Measurements from ENCODE around the gene NDUFAF5.

Gene NDUFAF5

DNA sequence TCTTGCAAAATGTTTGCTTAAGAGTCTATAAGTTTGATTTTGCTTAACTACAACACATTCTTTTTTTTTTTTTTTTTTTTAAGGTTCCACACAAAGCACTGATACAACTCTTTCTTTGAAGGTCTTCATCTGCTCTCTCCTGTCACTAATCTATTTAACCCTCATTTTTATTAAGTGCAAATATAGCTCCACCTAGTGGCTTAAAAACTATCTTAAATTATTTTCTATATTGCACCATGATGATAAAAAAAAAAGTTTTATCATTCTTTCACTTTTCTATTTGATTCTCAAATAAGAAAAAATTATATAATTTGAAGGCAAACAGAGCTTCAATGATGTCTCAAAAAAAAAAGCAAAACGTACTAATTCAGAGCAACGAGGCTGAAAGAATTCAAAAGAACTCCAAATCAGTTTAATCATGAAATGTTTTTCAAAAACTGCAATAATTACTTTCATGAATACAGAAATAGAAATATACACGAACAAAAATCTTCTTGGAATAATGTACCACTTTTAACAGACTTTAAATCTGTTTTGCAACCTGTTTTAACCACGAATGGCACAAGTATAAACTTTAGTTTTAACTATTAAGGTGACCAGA is 12.9 kb upstream of the NDUFAF5 start:
- DNase-seq (ENCODE audit: low read depth), result peak; percentile 31
- H3K4me3 ChIP-seq (ENCODE audit: low read depth, low read length), result no peak overlapping the region
- TF ChIP-seq, protein P1, sequence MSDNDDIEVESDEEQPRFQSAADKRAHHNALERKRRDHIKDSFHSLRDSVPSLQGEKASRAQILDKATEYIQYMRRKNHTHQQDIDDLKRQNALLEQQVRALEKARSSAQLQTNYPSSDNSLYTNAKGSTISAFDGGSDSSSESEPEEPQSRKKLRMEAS (IDR thresholded peaks at IDR 0.05; ENCODE audit: low read depth, low read length), result no peak
- no peak for TF ChIP-seq MYC (IDR thresholded peaks at IDR 0.05; ENCODE audit: low read depth, low read length)
- no peak for TF ChIP-seq CTCF (IDR thresholded peaks at IDR 0.05; ENCODE audit: low read depth, low read length)
- TF ChIP-seq POLR2A (IDR thresholded peaks at IDR 0.05; ENCODE audit: extremely low read depth, insufficient read length), result no peak

- DNase-seq (ENCODE audit: low read depth), result no peak
- H3K4me3 ChIP-seq (ENCODE audit: low read depth, low read length), result no peak overlapping the region
- TF ChIP-seq POLR2A (IDR thresholded peaks at IDR 0.05; ENCODE audit: extremely low read depth, insufficient read length) (no peak), MYC (IDR thresholded peaks at IDR 0.05; ENCODE audit: low read depth, low read length) (no peak), CTCF (IDR thresholded peaks at IDR 0.05; ENCODE audit: low read depth, low read length) (no peak)
- TF ChIP-seq, protein P1 (IDR thresholded peaks at IDR 0.05; ENCODE audit: low read depth, low read length), result no peak
Measured at GRCh38 chr20:13772529-13772928, 12.3 kb upstream of the NDUFAF5 start.

GRCh38 chr20:13775867-13776266 is 9.0 kb upstream of the NDUFAF5 start:
- TF ChIP-seq MYC (IDR thresholded peaks at IDR 0.05; ENCODE audit: low read depth, low read length) (no peak), POLR2A (IDR thresholded peaks at IDR 0.05; ENCODE audit: extremely low read depth, insufficient read length) (no peak), CTCF (IDR thresholded peaks at IDR 0.05; ENCODE audit: low read depth, low read length) (no peak)
- TF ChIP-seq, protein P1 (IDR thresholded peaks at IDR 0.05; ENCODE audit: low read depth, low read length), result no peak
- H3K4me3 ChIP-seq (ENCODE audit: low read depth, low read length), result no peak overlapping the region
- DNase-seq (ENCODE audit: low read depth), result no peak

- no peak overlapping the region for H3K4me3 ChIP-seq (ENCODE audit: low read depth, low read length)
- no peak for DNase-seq (ENCODE audit: low read depth)
- no peak for TF ChIP-seq CTCF (IDR thresholded peaks at IDR 0.05; ENCODE audit: low read depth, low read length)
Measured at GRCh38 chr20:13777171-13777601, 7.6 kb upstream of the NDUFAF5 start.

DNA sequence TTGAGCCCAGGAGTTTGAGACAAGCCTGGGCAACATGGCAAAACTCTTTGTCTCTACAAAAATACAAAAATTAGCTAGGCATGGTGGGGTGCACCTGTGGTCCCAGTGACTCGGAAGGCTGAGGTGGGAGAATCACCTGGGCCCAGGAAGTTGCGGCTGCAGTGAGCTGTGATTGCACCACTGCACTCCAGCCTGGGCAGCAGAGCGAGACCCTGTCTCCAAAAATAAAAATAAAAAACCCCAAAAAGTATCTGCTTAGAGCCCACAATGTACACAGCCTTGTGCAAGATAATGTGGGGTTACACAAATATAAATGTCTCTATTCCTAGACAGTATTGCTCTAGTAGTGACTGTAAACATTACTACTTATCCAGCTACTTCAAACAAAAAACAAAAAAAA is 6.0 kb upstream of the NDUFAF5 start:
- TF ChIP-seq, protein P1 (IDR thresholded peaks at IDR 0.05; ENCODE audit: low read depth, low read length), result no peak
- TF ChIP-seq MYC (IDR thresholded peaks at IDR 0.05; ENCODE audit: low read depth, low read length), result no peak
- TF ChIP-seq POLR2A (IDR thresholded peaks at IDR 0.05; ENCODE audit: extremely low read depth, insufficient read length), result no peak
- no peak for TF ChIP-seq CTCF (IDR thresholded peaks at IDR 0.05; ENCODE audit: low read depth, low read length)
- DNase-seq (ENCODE audit: low read depth), result no peak
- peak overlapping the region; percentile 1 for H3K4me3 ChIP-seq (ENCODE audit: low read depth, low read length)

- TF ChIP-seq MYC (IDR thresholded peaks at IDR 0.05; ENCODE audit: low read depth, low read length) (no peak), POLR2A (IDR thresholded peaks at IDR 0.05; ENCODE audit: extremely low read depth, insufficient read length) (no peak), CTCF (IDR thresholded peaks at IDR 0.05; ENCODE audit: low read depth, low read length) (no peak)
- TF ChIP-seq, protein P1 (IDR thresholded peaks at IDR 0.05; ENCODE audit: low read depth, low read length), result no peak
- DNase-seq (ENCODE audit: low read depth), result no peak
- peak overlapping the region; percentile 98 for H3K4me3 ChIP-seq (ENCODE audit: low read depth, low read length)
Measured at GRCh38 chr20:13783528-13783927, 1.3 kb upstream of the NDUFAF5 start.

All from NB4 (cell line).